HG02678 (cell line): ENCODE results near the gene GBGT1.

Experiments used
- ATAC-seq: cut with Tn5 transposase; IDR thresholded peaks from one replicate; pipeline ENCODE4 v1.9.1; 2021; ENCODE audit warnings: mild to moderate bottlenecking, moderate library complexity; ENCODE audit not compliant: unreplicated experiment

Gene GBGT1

GRCh38 chr9:133144904-133145851 lies 18.5 kb downstream of the GBGT1 start:
- ATAC-seq, result no peak

- peak; percentile 51 for ATAC-seq
Measured at GRCh38 chr9:133144142-133144903, 19.4 kb downstream of the GBGT1 start.

GRCh38 chr9:133143639-133144141 lies 20.0 kb downstream of the GBGT1 start:
- no peak for ATAC-seq

GRCh38 chr9:133142684-133143622 lies 20.8 kb downstream of the GBGT1 start:
- ATAC-seq, result no peak

GRCh38 chr9:133141833-133142595 lies 21.7 kb downstream of the GBGT1 start:
- ATAC-seq, result no peak

- no peak for ATAC-seq
Measured at GRCh38 chr9:133140606-133141005, 23.1 kb downstream of the GBGT1 start.

GRCh38 chr9:133140174-133140505 lies 23.6 kb downstream of the GBGT1 start:
- no peak for ATAC-seq

DNA sequence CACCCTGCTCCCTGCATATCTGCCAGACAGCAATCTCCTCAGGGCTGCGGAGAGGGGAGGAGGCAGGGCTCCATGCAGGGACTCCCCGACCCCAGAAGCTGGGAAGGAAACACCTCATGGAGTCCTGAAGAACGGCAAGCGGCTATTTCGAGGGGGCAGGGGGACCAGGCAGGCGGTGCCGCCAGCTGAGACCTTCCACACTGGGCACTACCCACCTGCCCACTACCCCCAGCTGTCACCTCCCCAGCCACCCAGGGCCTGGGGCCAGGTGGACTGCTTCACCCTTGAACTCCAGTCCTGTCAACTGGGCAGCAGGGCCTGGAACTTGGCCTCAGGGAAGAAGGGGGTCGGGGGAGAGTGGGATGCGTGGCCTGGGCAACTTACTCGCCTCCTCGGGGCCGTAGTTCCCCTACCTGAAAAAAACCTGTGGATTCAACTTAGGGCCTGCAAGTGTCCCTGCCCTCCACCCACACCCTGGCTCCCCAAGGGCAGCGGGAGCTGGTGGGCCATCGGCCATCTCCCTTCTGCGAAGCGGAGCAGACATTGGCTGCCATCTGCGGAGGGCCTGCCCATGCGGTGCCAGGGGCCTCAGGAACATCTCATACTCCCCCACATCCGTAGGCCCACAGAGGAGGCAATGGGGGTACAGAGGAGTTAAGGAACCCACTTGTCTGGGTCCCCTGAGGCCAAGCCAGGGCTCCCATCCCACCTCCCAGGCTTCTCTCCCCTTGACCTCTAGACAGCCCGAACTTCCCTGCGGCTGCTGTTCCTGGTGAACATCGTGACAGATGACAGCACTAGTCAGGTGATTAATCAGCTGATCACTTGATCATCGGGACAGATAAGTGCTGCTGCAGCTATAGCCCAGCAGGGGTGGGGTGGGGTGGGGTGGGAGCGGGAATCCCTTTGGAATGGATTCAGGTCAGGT lies 24.2 kb downstream of the GBGT1 start:
- ATAC-seq, result no peak

DNA sequence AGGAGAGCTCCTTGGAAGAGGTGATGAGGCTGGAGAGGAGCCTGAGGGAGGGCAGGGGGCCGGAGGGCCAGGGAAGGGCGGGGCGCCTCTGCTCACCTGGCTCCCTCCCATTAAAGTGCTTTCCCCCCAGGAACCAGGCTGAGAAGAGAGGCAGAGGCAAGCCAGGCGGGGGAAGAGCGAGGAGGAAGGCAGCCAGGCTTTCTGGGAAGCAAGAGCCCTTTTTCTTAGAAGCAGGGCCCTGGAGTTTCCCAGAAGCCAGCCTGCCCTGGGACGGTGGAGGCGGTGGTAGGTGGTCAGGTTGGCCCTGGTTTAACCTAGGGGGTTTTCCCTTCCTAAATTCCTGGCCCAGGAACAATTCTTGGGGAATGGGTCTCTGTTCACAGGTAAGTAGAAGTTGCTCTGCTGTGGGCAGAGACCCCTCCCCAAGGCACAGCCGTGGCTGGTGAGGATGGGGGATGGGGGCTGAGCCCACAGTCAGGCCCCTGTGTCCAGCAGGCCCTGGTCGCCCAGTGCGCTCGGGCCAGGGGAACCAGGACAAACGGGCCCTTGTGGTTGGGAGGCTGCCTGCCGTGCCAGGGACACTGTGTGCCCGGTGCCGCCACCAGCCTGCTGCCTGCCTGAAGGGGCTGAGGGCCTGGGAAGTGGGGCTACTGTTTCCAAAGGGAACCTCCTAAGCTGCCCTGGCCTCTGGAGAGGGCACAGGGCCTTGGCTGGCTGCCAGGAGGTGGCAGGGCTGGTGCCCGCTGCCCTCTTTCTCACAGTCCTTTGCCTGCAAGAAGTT lies 26.1 kb downstream of the GBGT1 start:
- no peak for ATAC-seq

- no peak for ATAC-seq
Measured at GRCh38 chr9:133135146-133135745, 28.5 kb downstream of the GBGT1 start.

DNA sequence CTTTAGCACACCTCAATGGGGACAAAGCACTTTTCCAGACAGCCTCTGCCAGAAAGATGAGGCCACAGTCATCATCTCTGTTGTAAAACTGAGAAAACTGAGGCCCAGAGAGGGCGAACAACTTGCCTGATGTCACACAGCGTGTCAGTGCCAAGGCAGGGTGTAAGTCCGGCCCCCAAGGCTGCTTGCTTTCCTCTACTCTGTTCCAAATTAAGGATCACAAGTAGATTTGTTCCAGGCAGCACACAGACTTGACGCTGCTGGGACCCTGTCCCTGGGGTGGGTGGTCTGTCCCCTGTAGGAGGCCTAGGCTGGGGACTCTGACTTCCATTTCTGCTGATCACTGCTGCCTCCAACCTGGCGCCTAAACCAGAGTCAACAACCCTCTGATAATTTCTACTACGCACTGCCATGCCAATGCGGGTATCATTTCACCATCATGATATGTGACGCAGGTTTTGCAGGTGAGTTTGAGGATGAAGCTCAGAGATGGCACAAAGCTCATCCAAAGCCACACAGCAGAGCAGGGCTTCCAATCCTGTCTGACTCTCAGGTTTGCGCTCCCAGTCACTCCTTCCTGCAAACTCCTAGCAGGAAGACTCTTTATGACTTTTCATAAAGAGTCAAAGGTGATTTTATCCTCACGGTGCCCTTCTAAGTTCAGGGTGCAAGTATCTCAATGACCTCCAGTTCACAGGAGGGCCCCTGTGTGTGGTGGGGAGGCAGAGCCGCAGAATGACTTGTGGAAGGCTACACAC lies 29.1 kb downstream of the GBGT1 start:
- ATAC-seq, result no peak

DNA sequence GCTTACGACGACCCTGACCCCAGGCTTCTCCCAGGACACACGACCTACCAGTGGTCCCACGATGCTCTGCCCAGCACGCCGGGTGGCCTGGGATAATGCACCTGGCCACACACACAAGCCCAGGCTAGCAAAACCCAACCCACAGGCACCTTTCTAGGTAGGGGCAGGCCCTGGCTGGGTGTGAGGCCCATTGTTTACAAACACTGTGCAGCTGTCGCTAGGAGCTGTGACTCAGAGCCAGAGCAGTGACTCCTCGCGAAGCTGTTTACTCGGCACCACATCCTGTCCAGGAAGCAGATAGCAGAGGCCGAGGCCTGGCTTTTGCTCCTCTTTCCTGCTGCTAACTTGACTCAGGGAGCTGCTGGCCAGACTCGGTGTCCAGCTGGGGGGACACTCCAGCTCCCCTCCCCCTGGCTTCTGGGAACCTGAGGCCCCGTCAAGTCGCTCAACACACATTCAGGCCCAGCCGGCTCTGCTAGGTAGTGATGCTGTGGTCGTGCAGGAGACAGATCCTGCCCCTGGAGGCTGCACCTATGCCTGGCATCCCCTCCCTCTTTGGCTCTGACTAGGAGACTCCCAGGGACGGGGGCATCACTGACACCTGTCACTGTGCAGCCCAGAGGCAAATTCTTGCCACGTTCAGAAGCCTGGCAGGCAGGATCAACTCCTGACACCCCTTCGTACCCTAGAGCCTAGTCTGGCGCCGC lies 29.9 kb downstream of the GBGT1 start:
- ATAC-seq, result peak; percentile 82

DNA sequence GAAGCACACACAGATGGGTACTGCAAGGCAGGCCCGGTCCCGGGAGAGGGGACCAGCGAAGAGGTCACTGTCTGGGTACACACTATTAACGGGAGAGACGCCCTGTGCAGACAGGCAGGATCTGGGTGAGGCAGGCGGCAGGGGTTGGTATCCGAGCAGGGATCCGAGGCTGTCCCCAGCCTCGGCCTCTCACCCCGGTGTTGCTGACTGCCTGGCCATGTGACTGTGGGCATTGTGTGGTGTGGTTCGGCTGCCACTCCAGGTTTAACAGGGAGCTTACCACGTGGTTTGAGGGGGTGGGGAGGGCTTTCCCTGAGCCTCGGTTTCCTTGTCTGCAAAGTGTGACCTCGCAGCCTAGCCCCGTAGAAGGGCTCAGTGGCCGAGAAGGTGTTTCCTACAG lies 31.5 kb downstream of the GBGT1 start:
- no peak for ATAC-seq

DNA sequence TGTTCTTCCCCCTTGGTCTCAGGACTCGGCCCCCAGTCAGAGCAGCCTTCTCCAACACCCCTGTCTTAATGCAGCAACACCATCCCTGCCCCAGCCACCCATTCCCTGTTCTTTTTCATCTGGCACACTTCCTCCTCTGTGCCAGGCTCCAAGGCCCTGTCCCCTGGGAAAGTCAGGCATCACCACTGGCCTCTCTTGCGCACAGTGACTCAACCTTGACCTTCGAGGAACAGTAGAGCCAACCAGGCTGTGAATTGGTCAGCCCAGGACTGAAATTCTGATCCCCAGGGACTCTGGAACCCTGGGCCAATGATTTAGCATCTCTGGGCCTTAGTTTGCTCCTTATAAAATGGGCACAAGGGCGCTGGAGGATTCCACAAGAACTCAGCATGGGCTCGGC lies 32.2 kb downstream of the GBGT1 start:
- ATAC-seq, result no peak

DNA sequence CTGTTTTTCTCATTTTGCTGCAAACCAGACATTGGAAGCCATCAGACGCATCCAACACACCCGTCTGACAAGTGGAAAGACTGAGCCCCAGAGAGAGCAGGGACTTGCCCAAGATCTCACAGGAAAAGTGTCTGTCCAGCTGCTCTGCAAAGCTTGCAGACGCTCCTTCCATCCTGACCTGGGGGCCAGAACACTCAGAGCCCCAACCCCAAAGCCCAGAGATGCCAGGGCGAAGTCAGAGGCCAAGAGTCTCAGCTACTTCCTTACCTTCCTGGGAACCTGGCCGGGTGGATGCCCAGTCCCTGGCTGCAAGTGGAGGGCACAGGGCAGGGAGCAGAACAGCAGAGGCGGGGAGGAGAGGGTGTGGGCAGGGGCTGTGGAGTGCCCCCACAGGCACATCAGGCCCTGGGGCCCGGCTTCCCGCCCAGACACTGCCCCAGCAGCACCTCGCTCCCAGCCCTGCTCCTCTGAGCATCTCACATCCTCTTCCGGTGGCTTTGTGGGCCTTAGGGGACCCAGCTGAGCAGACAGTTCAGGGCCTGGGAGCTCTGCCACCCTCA lies 32.9 kb downstream of the GBGT1 start:
- peak; percentile 48 for ATAC-seq
